OCI-LY7 (cell line): ENCODE results near the gene ZNF609. TPM values are rescaled to one million over a fixed set of nuclear protein-coding genes. Genes with fewer than 3 reads are reported as not detected.

Experiments
- BruUV-seq: library from RNA; stranded (reverse); fragments of 400-500 nt; replicated peaks from 2 replicates; lab custom pipeline; 2021; lab: Mats Ljungman, UMichigan
- CTCF ChIA-PET: fragments of 300-600 bp; sonication (Branson Sonifier 250); formaldehyde crosslinking; loops from one replicate; lab custom pipeline; 2022; ENCODE audit warnings: antibody characterized with exemption; ENCODE audit not compliant: unreplicated experiment; lab: Charles Lee
- POLR2A ChIA-PET: fragments of 300-600 bp; sonication (Branson Sonifier 250); formaldehyde crosslinking; loops from one replicate; lab custom pipeline; 2022; ENCODE audit warnings: antibody characterized with exemption; lab: Charles Lee
- DNase-seq: peaks from one replicate; pipeline ENCODE4 v3.0.0-alpha.2; 2015; ENCODE audit warnings: low spot score
- H2AFZ ChIP-seq: fragments of 200-600 bp; sonication (generic), shearing (Covaris generic); 2 replicates; pipeline ENCODE4 v1.6.1; 2014; ENCODE audit warnings: mild to moderate bottlenecking, antibody characterized with exemption, low read length, moderate library complexity
- H3K27ac ChIP-seq: fragments of 200-600 bp; sonication (generic); 2 replicates; pipeline ENCODE4 v1.5.1; 2014; ENCODE audit warnings: mixed run types, low read depth, mild to moderate bottlenecking, moderate library complexity, low read length, inconsistent platforms; ENCODE audit not compliant: poor library complexity, severe bottlenecking
- H3K36me3 ChIP-seq: fragments of 200-600 bp; sonication (generic); 2 replicates; pipeline ENCODE4 v1.6.1; 2014; ENCODE audit warnings: mild to moderate bottlenecking, antibody characterized with exemption, low read length, moderate library complexity, mixed read lengths; ENCODE audit not compliant: insufficient read depth
- H3K4me1 ChIP-seq: fragments of 200-600 bp; sonication (generic); 2 replicates; pipeline ENCODE4 v1.5.1; 2014; ENCODE audit warnings: mild to moderate bottlenecking, low read length; ENCODE audit not compliant: insufficient read depth, poor library complexity, severe bottlenecking
- H3K4me2 ChIP-seq: fragments of 200-600 bp; sonication (generic); 2 replicates; pipeline ENCODE4 v1.6.1; 2014; ENCODE audit warnings: mild to moderate bottlenecking, low read length
- H3K4me3 ChIP-seq: fragments of 200-600 bp; sonication (generic); 2 replicates; pipeline ENCODE4 v1.5.1; 2014; ENCODE audit warnings: mild to moderate bottlenecking, low read depth, low read length; ENCODE audit not compliant: poor library complexity, severe bottlenecking
- H3K79me2 ChIP-seq: fragments of 200-600 bp; sonication (generic); 2 replicates; pipeline ENCODE4 v1.6.1; 2016; ENCODE audit warnings: low read depth, mild to moderate bottlenecking, low read length, moderate library complexity, mixed read lengths; ENCODE audit not compliant: insufficient read depth
- H3K9me2 ChIP-seq: fragments of 200-600 bp; sonication (generic); 2 replicates; pipeline ENCODE4 v1.6.1; 2016; ENCODE audit warnings: mild to moderate bottlenecking, low read length, mixed read lengths; ENCODE audit not compliant: insufficient read depth
- H3K9me3 ChIP-seq: fragments of 200-600 bp; sonication (generic); 2 replicates; pipeline ENCODE4 v1.6.1; 2014; ENCODE audit warnings: mild to moderate bottlenecking, mixed run types, low read length, mixed read lengths
- H4K20me1 ChIP-seq: fragments of 200-600 bp; sonication (generic); 2 replicates; pipeline ENCODE4 v1.6.1; 2014; ENCODE audit warnings: mild to moderate bottlenecking, antibody characterized with exemption, low read length, moderate library complexity, mixed read lengths; ENCODE audit not compliant: insufficient read depth
- CTCF ChIP-seq: fragments of 200-600 bp; sonication (generic); conservative IDR thresholded peaks from 2 replicates; pipeline ENCODE4 v1.5.1; 2014; ENCODE audit warnings: mild to moderate bottlenecking, antibody characterized with exemption, low read length, moderate library complexity, mixed read lengths
- EZH2phosphoT487 ChIP-seq: fragments of 200-600 bp; sonication (generic); IDR thresholded peaks from 2 replicates; pipeline ENCODE4 v1.6.1; 2018; ENCODE audit warnings: low read depth, borderline replicate concordance, mild to moderate bottlenecking, mixed run types, antibody characterized with exemption, low read length, moderate library complexity, mixed read lengths
- intact Hi-C: fragments of 100-400 bp; cut with micrococcal nuclease; formaldehyde crosslinking; loops from one replicate; pipeline ENCODE4 v1.10.0; 2022; ENCODE audit not compliant: unreplicated experiment
- total RNA-seq, 2 experiments: library from RNA; depleted of rRNA in 1 of 2; stranded (reverse); fragments of >200 nt in 1 of 2; shearing (Covaris generic) in 1 of 2; gene quantifications; 2 replicates each; pipeline ENCODE4 v1.2.3, GENCODE V29; 2014 to 2022

Gene ZNF609
- total RNA-seq, 2 experiments from 2014 or later, result 17.2 to 35.1 TPM

- POLR2A ChIA-PET, result interaction anchor here (0.6 to 2.3 kb wide), 3 partner anchors 8 to 976 kb away, joined by 3 to 7 read pairs (median 7); no protein-coding TSS in a partner anchor
Observed at GRCh38 chr15:64558460-64559179, 98.2 kb downstream of the ZNF609 start.

GRCh38 chr15:64559243-64559642, 98.9 kb downstream of the ZNF609 start:
- Histone ChIP-seq H3K79me2 (peaks cover 8% of the 10 kb centered on the region; the same call in 1 of the 2 replicates), H4K20me1 (no peaks in the 10 kb centered on the region), H3K9me2 (no peaks in the 10 kb centered on the region), H3K4me1 (no peaks in the 10 kb centered on the region), H3K27ac (no peak overlapping the region), H3K4me2 (no peak overlapping the region), H3K4me3 (no peak overlapping the region), H2AFZ (no peak overlapping the region), H3K36me3 (peaks cover 13% of the 10 kb centered on the region), H3K9me3 (no peaks in the 10 kb centered on the region)
- intact Hi-C loops, result no loop called here
- POLR2A ChIA-PET, result interaction anchor here (1.0 to 2.3 kb wide), 2 partner anchors 8 to 107 kb away, joined by 7 read pairs; no protein-coding TSS in a partner anchor
- TF ChIP-seq EZH2phosphoT487 (no peak), CTCF (no peak)
- BruUV-seq, result no TSS peak
- CTCF ChIA-PET, result no interaction called here
- DNase-seq, result no peak

More at GRCh38 chr15:64558460-64559179, 98.2 kb downstream of the ZNF609 start:
- Histone ChIP-seq H3K36me3 (peaks cover 13% of the 10 kb centered on the region), H3K4me1 (no peaks in the 10 kb centered on the region), H3K4me3 (no peak overlapping the region), H2AFZ (no peak overlapping the region), H3K27ac (no peak overlapping the region), H3K9me3 (no peaks in the 10 kb centered on the region), H3K9me2 (no peaks in the 10 kb centered on the region), H4K20me1 (no peaks in the 10 kb centered on the region), H3K4me2 (no peak overlapping the region), H3K79me2 (peaks cover 8% of the 10 kb centered on the region; the same call in 1 of the 2 replicates)
- intact Hi-C loops, result no loop called here
- CTCF ChIA-PET, result no interaction called here
- DNase-seq, result no peak
- no peak for TF ChIP-seq CTCF
- TF ChIP-seq EZH2phosphoT487, result no peak
- no TSS peak for BruUV-seq

DNA sequence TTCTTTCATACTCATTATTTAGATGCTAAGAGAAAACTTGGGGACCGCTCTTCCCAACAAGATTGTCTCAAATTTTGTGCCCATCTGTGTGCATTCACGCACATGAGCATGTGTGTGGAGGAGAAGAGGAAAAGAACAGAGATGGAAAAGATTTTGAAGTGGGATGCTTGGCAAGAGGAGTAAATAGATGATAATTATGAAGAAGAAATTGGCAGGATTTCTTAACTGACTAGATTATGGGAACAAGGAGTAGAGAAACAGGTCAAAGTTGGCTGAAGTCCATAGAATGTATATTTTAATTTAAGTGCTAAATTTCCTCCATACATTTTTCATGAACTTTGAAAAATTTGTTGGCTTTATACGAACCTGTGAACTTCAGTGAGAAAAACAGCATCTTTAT, 100.1 kb downstream of the ZNF609 start:
- POLR2A ChIA-PET, result interaction anchor here (0.5 to 0.6 kb wide), 2 partner anchors 10 to 18 kb away, joined by 3 to 5 read pairs; no protein-coding TSS in a partner anchor
- no peaks in the 10 kb centered on the region for H3K4me1 ChIP-seq
- no peak overlapping the region for H2AFZ ChIP-seq
- peaks cover 8% of the 10 kb centered on the region; the same call in 1 of the 2 replicates for H3K79me2 ChIP-seq
- CTCF ChIA-PET, result no interaction called here
- DNase-seq, result no peak
- peaks cover 13% of the 10 kb centered on the region for H3K36me3 ChIP-seq
- intact Hi-C loops, result no loop called here
- H3K4me3 ChIP-seq, result no peak overlapping the region
- TF ChIP-seq CTCF (no peak), EZH2phosphoT487 (no peak)
- no peak overlapping the region for H3K27ac ChIP-seq
- BruUV-seq, result no TSS peak
- no peaks in the 10 kb centered on the region for H4K20me1 ChIP-seq
- no peaks in the 10 kb centered on the region for H3K9me2 ChIP-seq
- H3K4me2 ChIP-seq, result no peak overlapping the region
- H3K9me3 ChIP-seq, result no peaks in the 10 kb centered on the region
